HAP-1 (cell line): Measurements from ENCODE around the gene CD9.

Experiments
- DNase-seq, 2 experiments: peaks; one replicate each; pipeline ENCODE4 v3.0.0-alpha.2; 2016 to 2020; ENCODE audit warnings: low spot score in 2 of 2
- H3K27me3 ChIP-seq: fragments of 250-450 bp; sonication (Bioruptor Pico); 2 replicates; pipeline ENCODE4 v1.5.1; 2020; ENCODE audit warnings: low read depth, mild to moderate bottlenecking, moderate library complexity
- H3K36me3 ChIP-seq: fragments of 250-450 bp; sonication (Bioruptor Pico); replicated peaks from 2 replicates; pipeline ENCODE4 v1.5.1; 2020; ENCODE audit warnings: mild to moderate bottlenecking
- H3K4me1 ChIP-seq: fragments of 250-450 bp; sonication (Bioruptor Pico); 2 replicates; pipeline ENCODE4 v1.5.1; 2020; ENCODE audit warnings: mild to moderate bottlenecking
- H3K4me3 ChIP-seq: fragments of 250-450 bp; sonication (Bioruptor Pico); 2 replicates; pipeline ENCODE4 v1.5.1; 2020; ENCODE audit warnings: mild to moderate bottlenecking, moderate library complexity
- H3K9me3 ChIP-seq: fragments of 250-450 bp; sonication (Bioruptor Pico); 2 replicates; pipeline ENCODE4 v1.5.1; 2020; ENCODE audit warnings: mild to moderate bottlenecking, moderate library complexity
- in situ Hi-C: fragments of 300-500 bp; cut with MboI; formaldehyde crosslinking; loops from 3 replicates; pipeline ENCODE4 v1.14.3; 2020; ENCODE audit warnings: low sequenced_read_pairs, inconsistent platforms, mixed read lengths

CD9 gene

DNA sequence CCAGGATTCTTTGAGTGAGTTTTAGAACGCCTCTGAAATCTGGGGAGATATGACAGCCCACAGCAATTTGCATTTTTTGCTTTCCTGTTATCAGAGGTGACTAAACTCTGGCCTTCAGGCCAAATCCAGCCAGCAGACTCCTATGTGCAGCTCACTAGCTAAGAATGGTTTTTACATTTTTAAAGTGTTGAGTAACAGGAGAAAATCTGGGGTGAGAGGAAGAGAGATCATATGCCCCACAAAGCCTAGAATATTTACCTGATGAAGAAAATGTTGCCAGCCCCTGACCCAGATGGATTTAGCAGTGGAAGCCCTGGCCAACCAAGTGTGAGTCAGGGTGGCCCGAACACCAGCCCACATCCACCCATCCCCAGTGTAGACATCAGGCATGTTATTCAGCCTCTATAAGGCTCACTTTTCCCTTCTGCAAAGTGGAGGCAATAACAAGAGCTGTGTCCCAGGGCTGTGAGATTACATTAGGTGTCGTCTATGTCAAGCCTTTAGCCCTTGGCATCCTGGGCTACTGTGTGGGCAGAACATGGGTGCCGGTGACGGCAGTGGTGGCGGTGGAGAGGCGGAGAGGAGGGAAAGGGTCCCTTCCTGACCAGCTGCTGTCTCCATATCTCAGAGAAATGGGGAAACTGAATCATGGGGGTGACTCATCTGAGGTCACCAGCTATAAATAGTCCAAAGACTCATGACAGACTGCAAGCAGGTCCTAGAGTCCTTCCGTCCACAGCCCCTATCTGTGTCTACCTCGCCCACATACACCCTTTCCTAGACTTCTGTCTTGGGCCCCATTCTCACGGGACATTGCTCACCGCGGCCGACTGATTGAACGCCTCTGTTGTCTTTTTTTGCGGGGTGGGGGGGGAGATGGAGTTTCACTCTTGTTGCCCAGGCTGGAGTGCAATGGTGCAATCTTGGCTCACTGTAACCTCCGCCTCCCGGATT, 32.6 kb upstream of the CD9 start:
- DNase-seq = no peak
- Histone ChIP-seq H3K4me1 (no peaks in the 10 kb centered on the region), H3K9me3 (no peaks in the 10 kb centered on the region), H3K4me3 (no peak overlapping the region), H3K36me3 (no peaks in the 10 kb centered on the region), H3K27me3 (no peaks in the 10 kb centered on the region)
- in situ Hi-C loops = no loop called here

DNA sequence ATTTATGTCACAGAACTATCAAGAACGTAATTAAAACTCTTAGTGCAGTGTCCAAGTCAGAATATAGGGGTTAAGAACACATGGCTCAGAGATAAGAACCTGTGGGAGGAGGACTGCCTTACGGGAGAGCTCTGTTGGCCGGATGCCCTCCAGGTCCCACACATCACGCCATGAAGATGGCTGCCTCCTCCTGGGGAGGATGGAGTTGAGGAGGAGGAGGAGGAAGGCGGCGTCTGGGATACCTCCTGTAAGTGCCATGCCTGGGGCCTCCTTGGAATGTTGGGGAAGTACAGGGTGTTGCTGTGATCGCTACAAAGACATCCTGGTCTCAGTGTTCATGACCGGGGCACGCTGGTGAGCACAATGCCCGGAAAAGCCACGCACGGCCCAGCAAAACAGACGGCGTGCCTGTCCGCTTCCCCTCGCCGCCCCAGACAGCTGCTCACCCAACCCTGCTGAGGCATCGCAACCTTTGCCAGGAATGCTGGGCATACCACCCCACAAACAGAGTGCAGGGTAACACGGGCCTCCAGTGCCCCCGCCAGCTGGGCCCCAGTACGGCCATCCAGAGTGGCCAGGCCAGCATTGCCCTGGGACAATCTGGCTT, 28.7 kb upstream of the CD9 start:
- no peaks in the 10 kb centered on the region for H3K27me3 ChIP-seq
- H3K4me3 ChIP-seq = no peak overlapping the region
- in situ Hi-C loops = no loop called here
- H3K4me1 ChIP-seq = no peaks in the 10 kb centered on the region
- no peaks in the 10 kb centered on the region for H3K9me3 ChIP-seq
- DNase-seq = no peak
- no peaks in the 10 kb centered on the region for H3K36me3 ChIP-seq

DNA sequence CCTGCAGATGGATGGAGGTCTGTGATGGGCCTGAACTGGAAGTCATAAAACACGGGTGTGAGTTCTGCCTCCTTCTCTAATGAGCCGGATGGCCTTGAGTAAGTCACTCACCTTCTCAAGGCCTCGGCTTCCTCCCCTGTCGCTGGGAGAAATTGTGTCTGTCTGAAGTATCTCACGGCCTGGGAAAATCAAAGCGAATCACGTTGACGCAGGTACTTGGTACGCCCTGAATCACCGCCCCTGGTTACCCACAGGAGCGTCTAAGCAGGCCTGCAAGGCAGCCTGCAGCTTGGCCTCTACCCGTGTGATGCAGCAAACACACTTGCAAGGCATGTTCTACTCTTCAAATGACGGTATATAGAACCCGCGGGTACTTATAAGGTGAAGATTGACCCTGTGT, 28.1 kb upstream of the CD9 start:
- Histone ChIP-seq H3K9me3 (no peaks in the 10 kb centered on the region), H3K36me3 (no peaks in the 10 kb centered on the region), H3K27me3 (no peaks in the 10 kb centered on the region), H3K4me3 (no peak overlapping the region), H3K4me1 (no peaks in the 10 kb centered on the region)
- no peak for DNase-seq
- in situ Hi-C loops = no loop called here

DNA sequence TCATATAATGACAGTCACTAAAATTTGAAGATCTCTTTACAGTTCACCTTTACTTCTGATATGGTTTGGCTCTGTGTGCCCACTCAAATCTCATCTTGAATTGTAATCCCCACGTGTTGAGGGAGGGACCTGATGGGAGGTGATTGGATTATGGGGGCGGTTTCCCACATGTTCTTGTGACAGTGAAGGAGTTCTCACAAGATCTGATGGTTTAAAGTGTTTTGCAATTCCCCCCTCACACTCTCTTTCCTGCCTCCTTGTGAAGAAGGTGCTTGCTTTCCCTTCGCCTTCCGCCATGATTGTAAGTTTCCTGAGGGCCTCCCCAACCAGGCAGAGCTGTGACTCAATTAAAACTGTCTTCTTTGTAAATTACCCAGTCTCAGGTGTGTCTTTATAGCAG, 27.3 kb upstream of the CD9 start:
- in situ Hi-C loops = no loop called here
- Histone ChIP-seq H3K9me3 (no peaks in the 10 kb centered on the region), H3K27me3 (no peaks in the 10 kb centered on the region), H3K4me1 (no peaks in the 10 kb centered on the region), H3K4me3 (no peak overlapping the region), H3K36me3 (no peaks in the 10 kb centered on the region)
- no peak for DNase-seq

DNA sequence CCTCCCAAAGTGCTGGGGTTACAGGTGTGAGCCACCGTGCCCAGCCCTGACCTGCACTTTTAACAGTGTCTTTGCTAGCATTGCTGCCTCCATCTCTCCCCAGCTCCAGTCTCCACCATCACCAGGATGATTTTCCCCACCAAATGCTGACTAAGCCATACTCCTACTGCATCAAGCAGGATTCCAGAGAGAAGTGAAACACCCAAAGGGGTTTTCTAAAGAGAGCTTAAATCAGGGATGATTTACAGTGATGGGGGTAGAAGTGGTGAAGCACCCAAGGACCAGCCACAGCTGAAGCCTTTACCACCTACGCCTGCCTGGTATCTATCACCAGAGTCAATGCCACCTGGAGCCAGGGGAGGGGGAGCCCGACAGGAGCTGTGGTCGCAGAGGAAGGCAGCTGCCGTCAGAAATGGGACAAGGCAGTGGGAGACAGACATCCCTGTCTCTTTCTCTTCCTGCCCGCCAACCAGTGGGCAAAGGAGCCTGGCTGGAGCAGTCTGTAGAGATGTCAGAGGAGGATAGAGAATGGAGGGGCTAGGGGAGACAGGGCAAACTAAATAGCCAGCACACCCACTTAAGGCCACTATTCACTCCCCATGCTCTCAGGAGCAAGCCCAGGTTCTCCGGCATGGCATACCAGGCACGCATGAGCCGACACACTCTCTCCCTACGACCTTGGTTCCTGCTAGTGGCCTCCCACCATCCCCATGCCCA, 22.4 kb upstream of the CD9 start:
- no peaks in the 10 kb centered on the region for H3K36me3 ChIP-seq
- no peak for DNase-seq
- in situ Hi-C loops = no loop called here
- H3K27me3 ChIP-seq = no peaks in the 10 kb centered on the region
- H3K9me3 ChIP-seq = no peaks in the 10 kb centered on the region
- no peak overlapping the region for H3K4me3 ChIP-seq
- no peaks in the 10 kb centered on the region for H3K4me1 ChIP-seq

DNA sequence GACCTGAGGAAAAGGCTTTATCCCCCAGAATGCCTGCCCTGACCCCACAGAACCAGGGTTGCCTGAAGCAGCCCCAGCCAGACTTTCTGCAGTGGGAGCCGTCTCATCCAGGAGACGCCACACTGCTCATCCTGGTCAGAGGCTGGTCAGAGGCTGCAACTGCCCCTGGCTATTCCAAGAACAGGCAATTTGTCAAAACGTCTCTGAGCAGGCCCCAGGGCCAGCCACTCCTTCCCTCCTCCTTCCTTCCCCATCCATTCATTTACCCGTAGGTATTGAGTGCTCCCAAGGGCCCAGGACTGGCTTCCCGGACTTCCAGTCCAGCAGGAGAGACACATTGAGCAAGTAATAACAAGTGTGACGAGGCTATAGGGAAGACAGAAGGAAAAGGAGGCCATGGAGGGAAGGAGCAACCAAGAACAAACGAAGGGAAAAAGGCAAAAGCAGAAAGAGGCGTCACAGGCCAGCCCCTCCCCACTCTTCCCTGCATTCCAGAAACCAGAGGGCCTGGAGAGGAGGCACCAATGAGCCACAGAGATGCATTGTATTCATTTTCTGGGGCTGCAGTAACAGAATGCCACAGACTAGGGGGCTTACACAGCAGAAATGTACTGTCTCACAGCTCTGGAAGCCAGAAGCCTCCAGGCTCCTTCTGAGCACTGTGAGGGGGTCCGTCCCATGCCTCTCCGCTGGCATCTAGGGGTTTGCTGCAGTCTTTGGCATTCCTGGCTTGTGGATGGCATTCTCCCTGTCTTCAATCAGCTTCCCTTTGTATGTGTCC, 21.0 kb upstream of the CD9 start:
- in situ Hi-C loops = no loop called here
- Histone ChIP-seq H3K27me3 (no peaks in the 10 kb centered on the region), H3K9me3 (no peaks in the 10 kb centered on the region), H3K36me3 (no peaks in the 10 kb centered on the region), H3K4me3 (no peak overlapping the region), H3K4me1 (no peaks in the 10 kb centered on the region)
- DNase-seq = no peak

DNA sequence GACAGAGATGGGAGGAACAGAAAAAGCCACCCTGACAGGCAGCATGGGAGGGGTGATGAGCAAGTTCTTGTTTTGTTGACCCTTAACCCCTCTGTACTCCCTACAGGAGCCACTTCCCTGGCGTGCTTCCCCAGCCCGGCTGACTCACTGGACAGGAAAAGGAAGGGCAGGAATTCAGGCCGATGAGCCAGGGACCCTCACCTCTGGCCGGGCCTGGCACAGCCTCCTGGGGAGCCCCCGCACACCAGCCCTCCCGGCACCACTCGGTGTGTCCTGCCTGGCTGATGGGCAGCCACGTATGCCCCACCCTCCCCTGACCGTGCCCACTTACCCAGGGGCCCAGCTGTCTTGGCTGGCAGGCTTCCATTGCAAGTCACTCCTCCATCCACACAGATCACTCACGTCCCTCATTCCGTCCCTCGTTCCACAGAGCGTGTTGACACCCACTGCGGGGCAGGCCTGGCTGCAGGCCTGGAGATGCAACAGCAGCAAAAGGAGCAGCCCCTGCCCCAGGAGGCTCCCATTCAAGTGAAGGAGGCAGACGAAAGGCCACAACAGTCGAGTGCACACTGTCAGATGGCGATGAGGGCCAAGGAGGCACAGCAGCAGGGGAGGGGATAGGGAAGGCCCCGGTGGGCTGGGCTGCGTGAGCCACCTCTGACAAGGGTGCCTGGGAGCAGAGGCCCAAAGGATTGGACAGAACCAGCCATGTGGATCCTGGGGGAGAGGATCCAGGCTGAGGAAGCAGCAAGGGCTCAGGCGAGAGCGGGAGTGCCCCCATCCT, 19.7 kb upstream of the CD9 start:
- in situ Hi-C loops = no loop called here
- Histone ChIP-seq H3K4me1 (no peaks in the 10 kb centered on the region), H3K36me3 (no peaks in the 10 kb centered on the region), H3K4me3 (no peak overlapping the region), H3K27me3 (no peaks in the 10 kb centered on the region), H3K9me3 (no peaks in the 10 kb centered on the region)
- DNase-seq = no peak

DNA sequence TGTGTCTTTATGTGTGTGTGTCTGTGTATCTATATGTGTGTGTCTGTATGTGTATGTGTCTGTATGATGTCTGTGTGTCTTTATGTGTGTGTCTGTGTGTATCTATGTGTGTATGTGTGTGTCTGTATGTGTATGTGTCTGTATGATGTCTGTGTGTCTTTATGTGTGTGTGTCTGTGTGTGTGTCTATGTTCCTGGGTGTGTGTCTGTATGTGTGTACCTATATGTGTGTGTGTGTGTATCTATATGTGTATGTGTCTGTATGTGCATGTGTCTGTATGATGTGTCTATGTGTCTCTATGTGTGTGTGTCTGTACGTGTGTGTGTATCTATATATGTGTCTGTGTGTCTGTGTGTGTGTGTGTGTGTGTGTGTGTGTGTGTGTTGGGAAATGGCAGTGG, 19.0 kb upstream of the CD9 start:
- no peaks in the 10 kb centered on the region for H3K27me3 ChIP-seq
- in situ Hi-C loops = no loop called here

DNA sequence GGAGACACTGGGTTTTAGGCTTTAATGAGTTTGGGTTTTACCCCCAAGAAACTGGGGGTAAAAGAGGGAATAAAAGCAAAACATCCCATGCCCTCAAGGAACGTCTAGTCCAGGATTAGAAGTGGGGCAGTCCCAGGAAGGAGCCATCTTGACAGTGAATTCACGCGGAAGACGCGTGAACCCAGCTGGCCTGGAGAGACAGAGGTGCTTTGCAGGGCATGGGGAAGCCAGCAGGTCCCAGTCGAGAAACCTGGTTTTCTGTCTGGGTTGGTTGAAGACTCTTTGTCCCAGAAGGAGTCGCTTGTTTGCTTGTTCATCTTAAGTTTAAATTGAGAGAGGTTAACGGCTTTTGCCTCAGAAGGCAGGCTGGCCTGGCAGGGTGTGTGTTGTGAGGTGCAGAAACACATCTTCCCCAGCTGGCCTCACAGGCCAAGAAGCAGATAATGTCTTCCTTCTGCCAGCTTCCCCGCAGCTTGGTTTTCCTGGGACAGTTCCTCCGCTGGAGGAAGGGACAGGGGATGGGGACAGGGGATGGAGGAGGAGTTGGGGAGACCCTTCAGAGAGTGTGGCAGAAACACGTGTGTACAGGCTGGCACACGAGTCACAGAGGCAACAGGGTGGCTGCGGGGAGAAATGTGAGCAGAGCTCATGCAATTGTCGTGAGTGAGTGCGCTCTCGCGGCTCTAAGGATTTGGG, 18.5 kb upstream of the CD9 start:
- Histone ChIP-seq H3K4me1 (no peaks in the 10 kb centered on the region), H3K9me3 (no peaks in the 10 kb centered on the region), H3K27me3 (no peaks in the 10 kb centered on the region), H3K36me3 (no peaks in the 10 kb centered on the region), H3K4me3 (no peak overlapping the region)
- DNase-seq = no peak
- in situ Hi-C loops = no loop called here

More for the DNA sequence above, 19.0 kb upstream of the CD9 start:
- H3K4me3 ChIP-seq = no peak overlapping the region
- H3K36me3 ChIP-seq = no peaks in the 10 kb centered on the region
- H3K9me3 ChIP-seq = no peaks in the 10 kb centered on the region
- H3K4me1 ChIP-seq = no peaks in the 10 kb centered on the region
- DNase-seq = no peak

DNA sequence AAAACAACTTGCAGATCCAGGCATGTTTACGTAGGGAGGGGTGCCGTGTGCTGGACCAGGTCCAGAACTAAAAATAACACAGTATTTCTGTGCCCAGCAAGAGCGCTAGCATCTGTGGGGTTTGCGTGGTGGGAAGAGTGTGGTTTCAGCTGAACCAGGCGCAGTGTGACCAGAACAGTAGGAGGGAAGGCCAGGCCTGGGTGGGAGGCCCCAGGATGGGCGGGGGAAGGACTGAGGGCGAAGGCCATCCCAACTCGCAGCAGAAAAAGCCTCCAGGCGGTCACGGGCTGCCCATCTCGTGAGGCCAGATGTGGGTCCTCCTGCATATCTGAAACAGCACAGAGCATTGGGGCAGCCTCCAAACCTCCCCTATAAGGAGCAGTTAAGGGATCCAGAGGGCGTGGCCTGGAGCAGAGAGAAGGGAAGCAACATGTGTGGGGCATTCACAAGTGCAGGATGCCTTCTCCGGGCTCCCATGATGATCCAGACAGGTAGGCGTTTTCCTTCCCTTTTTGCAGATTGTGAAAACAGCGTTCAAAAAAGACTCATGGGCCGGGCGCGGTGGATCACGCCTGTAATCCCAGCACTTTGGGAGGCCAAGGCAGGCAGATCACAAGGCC, 17.8 kb upstream of the CD9 start:
- Histone ChIP-seq H3K36me3 (no peaks in the 10 kb centered on the region), H3K4me3 (no peak overlapping the region), H3K27me3 (no peaks in the 10 kb centered on the region), H3K4me1 (no peaks in the 10 kb centered on the region), H3K9me3 (no peaks in the 10 kb centered on the region)
- no peak for DNase-seq
- in situ Hi-C loops = no loop called here

DNA sequence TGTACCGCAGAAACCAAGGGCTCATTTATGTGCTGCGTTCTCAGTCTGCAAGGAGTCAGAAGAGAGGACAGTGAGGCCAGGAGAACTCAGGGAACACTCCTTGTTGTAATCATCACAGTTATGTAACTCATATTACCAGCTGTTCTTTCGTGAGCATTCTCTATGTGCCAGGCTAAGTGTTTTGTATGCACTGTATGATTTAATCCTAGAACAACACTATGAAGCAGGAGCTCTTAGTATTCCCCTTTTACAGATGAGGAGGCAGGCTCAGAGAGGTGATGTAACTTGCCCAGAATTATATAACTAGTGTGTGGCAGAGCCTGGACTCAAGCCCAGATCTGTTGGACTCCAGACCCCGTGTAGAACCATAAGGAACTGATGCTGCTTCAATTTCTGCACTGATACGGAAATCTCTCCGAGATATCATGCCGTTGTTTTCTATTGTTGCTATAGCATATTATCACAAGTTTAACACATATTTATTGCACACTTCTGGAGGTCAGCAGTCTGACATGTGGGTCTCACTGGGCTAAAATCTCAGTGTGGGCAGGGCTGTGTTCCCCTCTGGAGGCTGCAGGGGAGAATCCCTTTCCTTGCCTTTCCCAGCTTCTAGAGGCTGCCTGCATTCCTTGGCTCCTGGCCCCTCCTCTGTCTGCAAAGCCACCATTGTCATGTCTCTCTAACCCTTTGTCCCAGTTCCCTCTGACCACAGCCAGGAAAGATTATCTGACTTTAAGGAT, 16.3 kb upstream of the CD9 start:
- in situ Hi-C loops = no loop called here
- H3K27me3 ChIP-seq = no peaks in the 10 kb centered on the region
- H3K9me3 ChIP-seq = no peaks in the 10 kb centered on the region
- DNase-seq = no peak
- H3K4me3 ChIP-seq = no peak overlapping the region
- no peaks in the 10 kb centered on the region for H3K36me3 ChIP-seq
- no peaks in the 10 kb centered on the region for H3K4me1 ChIP-seq
